WTC11 (cell line): ENCODE results near the gene TNS4. TPM values are rescaled to one million over a fixed set of nuclear protein-coding genes. Genes with fewer than 3 reads are reported as not detected.

Experiments used
- ATAC-seq: fragments of 200-7000 bp; cut with Tn5 transposase; 2 replicates; pipeline ENCODE4 v1.10.0; 2021; ENCODE audit warnings: mild to moderate bottlenecking, moderate library complexity
- CTCF ChIA-PET: fragments of 300-600 bp; sonication (Branson Sonifier 250); formaldehyde crosslinking; loops from one replicate; lab custom pipeline; 2021; ENCODE audit warnings: antibody characterized with exemption; lab: Charles Lee
- POLR2A ChIA-PET: fragments of 350-600 bp; sonication (Branson Sonifier 250); formaldehyde crosslinking; loops from one replicate; lab custom pipeline; 2021; ENCODE audit warnings: antibody characterized with exemption; lab: Charles Lee
- DNase-seq: peaks from one replicate; pipeline ENCODE4 v3.0.0; 2021; ENCODE audit warnings: low spot score
- H3K27ac Mint-ChIP-seq: 2 replicates; pipeline ENCODE4 v1.8.0; 2021; ENCODE audit warnings: mixed read lengths
- H3K27me3 Mint-ChIP-seq: 2 replicates; pipeline ENCODE4 v1.8.0; 2021; ENCODE audit warnings: low read depth, mild to moderate bottlenecking, moderate library complexity, mixed read lengths
- H3K36me3 Mint-ChIP-seq: 2 replicates; pipeline ENCODE4 v1.8.0; 2021; ENCODE audit warnings: mixed read lengths
- H3K4me1 Mint-ChIP-seq: 2 replicates; pipeline ENCODE4 v1.8.0; 2022; ENCODE audit warnings: mixed read lengths
- H3K4me3 Mint-ChIP-seq: 2 replicates; pipeline ENCODE4 v1.8.0; 2021; ENCODE audit warnings: mild to moderate bottlenecking, moderate library complexity, mixed read lengths
- H3K9me3 Mint-ChIP-seq: 2 replicates; pipeline ENCODE4 v1.8.0; 2021; ENCODE audit warnings: mixed read lengths
- ARID4B ChIP-seq: sonication (generic); formaldehyde crosslinking; IDR thresholded peaks from 2 replicates; pipeline ENCODE4 v1.8.0; 2023; ENCODE audit warnings: missing genetic modification reagents, mild to moderate bottlenecking, borderline replicate concordance
- CREM ChIP-seq: sonication (generic); formaldehyde crosslinking; IDR thresholded peaks from 2 replicates; pipeline ENCODE4 v1.8.1; 2022; ENCODE audit warnings: mild to moderate bottlenecking, missing genetic modification reagents, moderate library complexity
- ETV6 ChIP-seq: sonication (generic); formaldehyde crosslinking; IDR thresholded peaks from 2 replicates; pipeline ENCODE4 v1.8.1; 2022; ENCODE audit warnings: mild to moderate bottlenecking, missing genetic modification reagents
- FOXJ3 ChIP-seq: sonication (generic); formaldehyde crosslinking; IDR thresholded peaks from 2 replicates; pipeline ENCODE4 v1.9.0; 2021; ENCODE audit warnings: missing genetic modification reagents, mild to moderate bottlenecking, borderline replicate concordance
- FOXP4 ChIP-seq: sonication (generic); formaldehyde crosslinking; IDR thresholded peaks from 2 replicates; pipeline ENCODE4 v1.8.0; 2022; ENCODE audit warnings: mild to moderate bottlenecking, missing genetic modification reagents
- GTF2I ChIP-seq: fragments of 250-450 bp; sonication (Bioruptor Pico); conservative IDR thresholded peaks from 2 replicates; pipeline ENCODE4 v1.4.0; 2021; ENCODE audit warnings: mild to moderate bottlenecking
- MAX ChIP-seq: sonication (generic); formaldehyde crosslinking; IDR thresholded peaks from 2 replicates; pipeline ENCODE4 v1.8.0; 2022; ENCODE audit warnings: mild to moderate bottlenecking, missing genetic modification reagents
- NFE2L1 ChIP-seq: sonication (generic); formaldehyde crosslinking; IDR thresholded peaks from 2 replicates; pipeline ENCODE4 v1.8.1; 2023; ENCODE audit warnings: missing genetic modification reagents
- NFYB ChIP-seq: sonication (generic); formaldehyde crosslinking; conservative IDR thresholded peaks from 2 replicates; pipeline ENCODE4 v1.8.0; 2022; ENCODE audit warnings: low read depth, missing genetic modification reagents
- NR2C2 ChIP-seq: sonication (generic); formaldehyde crosslinking; IDR thresholded peaks from 2 replicates; pipeline ENCODE4 v1.8.0; 2022; ENCODE audit warnings: mild to moderate bottlenecking, missing genetic modification reagents
- PRRX2 ChIP-seq: fragments of 250-450 bp; sonication (Bioruptor Pico); IDR thresholded peaks from 2 replicates; pipeline ENCODE4 v1.8.0; 2021; ENCODE audit warnings: mild to moderate bottlenecking
- USF1 ChIP-seq: sonication (generic); formaldehyde crosslinking; IDR thresholded peaks from 2 replicates; pipeline ENCODE4 v1.8.0; 2022; ENCODE audit warnings: mild to moderate bottlenecking, missing genetic modification reagents
- ZBTB21 ChIP-seq: sonication (generic); formaldehyde crosslinking; IDR thresholded peaks from 2 replicates; pipeline ENCODE4 v1.8.1; 2023; ENCODE audit warnings: mild to moderate bottlenecking, missing genetic modification reagents, borderline replicate concordance
- ZNF281 ChIP-seq: sonication (generic); formaldehyde crosslinking; IDR thresholded peaks from 2 replicates; pipeline ENCODE4 v1.8.0; 2023; ENCODE audit warnings: mild to moderate bottlenecking, missing genetic modification reagents
- total RNA-seq: library from RNA; stranded (reverse); gene quantifications from 3 replicates; pipeline ENCODE4 v1.2.3, GENCODE V29; 2021
- TF ChIP-seq, protein P1 (sequence below): sonication (generic); formaldehyde crosslinking; IDR thresholded peaks from 2 replicates; pipeline ENCODE4 v1.8.1; 2023; ENCODE audit warnings: mild to moderate bottlenecking, missing genetic modification reagents
- TF ChIP-seq, protein P2 (sequence below): fragments of 250-450 bp; sonication (Bioruptor Pico); conservative IDR thresholded peaks from 2 replicates; pipeline ENCODE4 v1.9.0; 2021; ENCODE audit warnings: mild to moderate bottlenecking

TNS4 gene
- total RNA-seq, 1 experiment from 2014 or later: 0.87 TPM

DNA sequence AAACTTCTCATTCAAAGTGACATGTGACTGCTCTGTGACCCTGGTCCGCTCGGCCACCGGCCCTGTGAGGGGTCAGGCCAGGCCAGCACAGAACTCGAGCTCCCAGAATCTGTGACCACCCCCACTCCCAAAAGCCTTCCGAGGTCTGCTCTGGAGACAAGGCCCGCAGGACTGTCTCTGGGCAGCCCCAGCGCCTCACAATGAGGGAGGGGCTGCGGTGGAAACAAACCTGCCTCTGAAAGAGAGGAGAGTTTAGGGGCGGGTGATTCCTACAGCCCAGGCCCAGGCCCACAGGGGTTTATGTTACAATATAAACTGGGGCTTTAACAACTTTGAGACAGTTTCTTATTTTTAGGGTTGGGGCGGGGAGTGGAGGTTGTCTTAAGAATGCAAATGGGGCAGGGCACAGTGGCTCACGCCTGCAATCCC, 38.3 kb downstream of the TNS4 start:
- no peak for DNase-seq
- Mint-ChIP-seq H3K27me3 (peaks cover 3% of the 10 kb centered on the region), H3K9me3 (0 out of 2 replicates have a peak, but pooled peaks cover 4% of the 10 kb centered on the region), H3K27ac (peak overlapping the region; percentile 65), H3K4me3 (no peak overlapping the region), H3K36me3 (no peaks in the 10 kb centered on the region), H3K4me1 (peaks cover 69% of the 10 kb centered on the region)
- ATAC-seq: peak; percentile 49
- POLR2A ChIA-PET: interaction anchor here (0.6 kb wide), 1 partner anchor 13 kb away, joined by 3 read pairs; no protein-coding TSS in a partner anchor
- TF ChIP-seq USF1 (CRISPR knock-in tag) (no peak), FOXJ3 (CRISPR knock-in tag) (no peak), ZNF281 (no peak), CREM (no peak), NR2C2 (CRISPR knock-in tag) (no peak), ETV6 (no peak), PRRX2 (CRISPR knock-in tag) (no peak), ZBTB21 (CRISPR knock-in tag) (no peak), ARID4B (CRISPR knock-in tag) (no peak), NFE2L1 (no peak), MAX (no peak), NFYB (CRISPR knock-in tag) (no peak), FOXP4 (CRISPR knock-in tag) (no peak), GTF2I (CRISPR knock-in tag) (no peak)
- TF ChIP-seq, protein P1, sequence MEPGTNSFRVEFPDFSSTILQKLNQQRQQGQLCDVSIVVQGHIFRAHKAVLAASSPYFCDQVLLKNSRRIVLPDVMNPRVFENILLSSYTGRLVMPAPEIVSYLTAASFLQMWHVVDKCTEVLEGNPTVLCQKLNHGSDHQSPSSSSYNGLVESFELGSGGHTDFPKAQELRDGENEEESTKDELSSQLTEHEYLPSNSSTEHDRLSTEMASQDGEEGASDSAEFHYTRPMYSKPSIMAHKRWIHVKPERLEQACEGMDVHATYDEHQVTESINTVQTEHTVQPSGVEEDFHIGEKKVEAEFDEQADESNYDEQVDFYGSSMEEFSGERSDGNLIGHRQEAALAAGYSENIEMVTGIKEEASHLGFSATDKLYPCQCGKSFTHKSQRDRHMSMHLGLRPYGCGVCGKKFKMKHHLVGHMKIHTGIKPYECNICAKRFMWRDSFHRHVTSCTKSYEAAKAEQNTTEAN: no peak
- TF ChIP-seq, protein P2, sequence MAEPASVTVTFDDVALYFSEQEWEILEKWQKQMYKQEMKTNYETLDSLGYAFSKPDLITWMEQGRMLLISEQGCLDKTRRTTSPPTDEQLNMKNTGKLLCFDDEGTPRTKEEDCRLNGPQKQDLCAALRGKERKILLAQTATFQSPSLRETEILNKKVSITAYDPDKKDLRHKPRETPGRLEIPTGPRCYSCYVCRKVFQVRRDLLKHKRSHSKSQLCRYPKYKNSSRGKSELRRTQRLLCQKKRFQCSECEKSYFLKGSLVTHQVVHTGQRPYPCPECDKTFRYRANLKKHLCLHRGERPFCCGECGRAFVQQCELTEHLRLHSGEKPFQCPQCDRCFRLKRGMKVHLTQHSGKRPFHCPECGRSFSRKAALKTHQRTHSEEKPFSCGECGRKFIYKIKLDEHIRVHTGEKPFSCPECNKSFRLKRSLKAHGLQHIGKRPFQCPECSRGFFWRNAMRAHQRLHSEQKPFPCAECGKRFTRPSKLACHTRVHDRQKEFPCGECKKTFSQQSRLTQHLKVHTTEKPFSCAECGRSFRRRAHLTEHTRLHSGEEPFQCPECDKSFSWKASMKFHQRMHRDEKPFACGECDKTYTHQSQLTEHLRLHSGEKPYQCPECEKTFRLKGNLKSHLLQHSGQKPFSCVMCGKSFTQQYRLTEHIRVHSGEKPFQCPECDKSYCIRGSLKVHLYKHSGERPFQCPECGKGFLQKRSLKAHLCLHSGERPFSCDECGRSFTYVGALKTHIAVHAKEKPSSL (CRISPR knock-in tag): no peak
- CTCF ChIA-PET: interaction anchor here (0.7 to 1.8 kb wide), 8 partner anchors 8 to 97 kb away, joined by 3 to 14 read pairs (median 4); no protein-coding TSS in a partner anchor
